Prostate gland (tissue), 2 donors: ENCODE measurements around the gene CSK.

Experiments
- CTCF ChIP-seq, 4 experiments: fragments of 200-600 bp in 2 of 4; fragments of 450-650 bp in 2 of 4; sonication (generic) in 2 of 4; IDR thresholded peaks; 1 replicate in 3 of 4; 2 replicates in 1 of 4; pipeline ENCODE4 v1.5.1; 2016 to 2019; ENCODE audit warnings: antibody characterized with exemption in 4 of 4, mild to moderate bottlenecking in 2 of 4, moderate library complexity in 2 of 4
- POLR2A ChIP-seq: fragments of 450-650 bp; IDR thresholded peaks from one replicate; pipeline ENCODE4 v1.6.1; 2016; ENCODE audit warnings: antibody characterized with exemption, mild to moderate bottlenecking

- no peak for TF ChIP-seq POLR2A
- TF ChIP-seq CTCF (IDR thresholded peaks at IDR 0.05) = no peak
Measured at GRCh38 chr15:74789171-74789631, 7.3 kb downstream of the CSK start.
